Neural progenitor cell (in vitro differentiated cells): ENCODE data around the gene WIZ.

Source experiments
- CTCF ChIP-seq: fragments of 200-600 bp; sonication (generic); IDR thresholded peaks from 2 replicates; pipeline ENCODE4 v1.5.1; 2017; ENCODE audit warnings: antibody characterized with exemption, mild to moderate bottlenecking
- EZH2 ChIP-seq: fragments of 200-600 bp; sonication (generic); IDR thresholded peaks from 2 replicates; pipeline ENCODE4 v1.6.1; 2017; ENCODE audit warnings: antibody characterized with exemption, mild to moderate bottlenecking, moderate library complexity

- no peak for TF ChIP-seq CTCF
- no peak for TF ChIP-seq EZH2
These were observed 28.5 kb downstream of the WIZ start for GRCh38 chr19:15421136-15421695.
